D721Med (cell line): ENCODE data around the gene SLC34A1.

Experiments
- DNase-seq: peaks from one replicate; pipeline ENCODE4 v3.0.0; 2011; ENCODE audit warnings: low spot score; ENCODE audit not compliant: insufficient read length
- FAIRE-seq: peaks from 2 replicates; lab custom pipeline; 2011; peaks lifted over from hg19 to GRCh38; lab: Jason Lieb, UNC
- CTCF ChIP-seq: IDR thresholded peaks from 2 replicates; pipeline ENCODE4 v1.5.1; 2012; ENCODE audit warnings: mild to moderate bottlenecking, control low read depth; ENCODE audit not compliant: insufficient read depth; ENCODE audit errors: missing control alignments

SLC34A1 gene

GRCh38 chr5:177350776-177351391, 33.4 kb upstream of the SLC34A1 start:
- TF ChIP-seq CTCF: no peak
- DNase-seq (no peak), FAIRE-seq (no peak)

DNA sequence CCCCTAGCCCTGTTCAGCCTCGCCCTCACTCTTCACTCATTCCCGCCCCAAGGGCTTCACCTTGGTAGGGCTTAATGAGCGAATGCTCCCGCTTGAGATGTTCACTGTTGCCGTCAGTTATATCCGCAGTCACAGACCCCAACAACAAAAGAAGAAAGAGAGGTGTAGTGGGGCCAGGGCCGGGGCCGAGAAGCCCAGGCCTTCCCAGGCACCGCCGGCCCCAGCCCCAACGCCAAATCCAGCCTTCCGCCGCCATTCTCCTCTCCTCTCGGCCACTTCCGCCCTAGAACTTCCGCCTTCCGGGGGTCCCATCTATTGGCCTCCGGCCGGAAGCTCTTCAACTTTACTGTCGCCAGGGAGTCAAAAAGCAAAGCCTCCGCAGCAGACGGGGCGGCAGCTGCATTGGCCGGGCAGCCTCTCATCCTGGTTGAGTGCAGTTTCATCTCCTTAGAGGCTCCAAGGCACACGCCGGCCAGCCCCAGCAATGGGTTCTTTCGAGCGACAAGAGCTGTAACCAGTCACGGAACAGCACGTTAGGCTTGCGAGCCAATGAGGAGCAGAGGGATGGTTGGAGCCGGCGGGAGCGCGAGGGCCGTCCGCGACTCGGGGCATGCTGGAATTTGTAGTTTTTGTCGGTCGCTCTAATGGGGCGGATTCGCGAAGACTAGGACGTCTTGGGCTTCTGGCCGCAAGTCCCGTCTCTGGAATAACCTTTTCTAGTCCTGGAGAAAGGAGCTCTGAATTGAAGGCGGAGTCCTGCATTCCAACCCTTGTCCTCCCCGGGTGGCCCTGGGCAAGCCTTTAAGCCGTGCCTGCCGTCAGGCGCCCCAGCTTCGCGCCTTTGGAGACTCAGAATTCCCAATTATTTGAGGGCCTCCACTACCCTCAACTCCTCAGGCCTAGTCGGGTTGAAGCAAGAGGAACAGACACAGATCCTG, 32.6 kb upstream of the SLC34A1 start, which contains the start of gene LMAN2:
Gene LMAN2, minus strand, starts transcription at position 277 of the 938 bp plus-strand sequence. Its CDS starts 21 bp downstream, at position 256.
- no peak for FAIRE-seq
- no peak for TF ChIP-seq CTCF

DNA sequence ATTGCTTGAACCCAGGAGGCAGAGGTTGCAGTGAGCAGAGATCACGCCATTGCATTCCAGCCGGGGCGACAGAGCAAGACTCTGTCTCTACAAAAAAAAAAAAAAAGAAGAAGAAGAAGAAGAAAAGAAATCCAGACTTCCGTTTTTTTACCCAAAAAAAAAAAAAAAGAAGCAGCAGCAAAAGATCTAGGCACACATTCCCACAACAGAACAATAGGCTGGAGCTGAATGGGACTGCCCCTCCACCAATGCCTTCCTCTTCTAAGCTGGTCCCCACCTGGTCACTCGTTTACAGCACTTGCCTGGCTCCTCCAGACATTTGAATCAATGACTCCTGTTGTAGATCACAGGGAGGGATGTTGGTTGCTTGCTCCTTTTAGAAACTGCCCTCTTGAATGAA, 31.1 kb upstream of the SLC34A1 start:
- no peak for DNase-seq
- FAIRE-seq: no peak
- TF ChIP-seq CTCF: no peak

More for the DNA sequence above, 32.6 kb upstream of the SLC34A1 start, which contains the start of gene LMAN2:
- DNase-seq: peak; percentile 96

DNA sequence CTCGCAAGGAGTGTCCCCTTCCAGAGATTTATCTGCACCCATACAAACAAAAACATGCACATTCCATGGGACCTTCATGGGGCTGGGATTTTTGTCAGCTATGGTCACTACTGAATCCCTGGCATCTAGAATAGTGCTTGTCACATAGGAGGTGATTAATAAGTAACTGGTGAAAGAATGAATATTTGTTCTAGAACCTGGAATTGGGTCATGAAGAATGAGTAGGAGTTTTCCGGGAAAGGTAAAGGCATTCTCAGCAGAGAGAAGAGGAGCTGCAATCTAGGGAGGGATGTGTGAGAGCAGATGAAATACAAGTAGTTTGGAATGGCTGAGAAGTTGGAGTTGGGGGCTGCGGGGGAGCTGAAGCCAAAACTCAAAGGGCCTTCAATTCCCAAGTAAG, 30.0 kb upstream of the SLC34A1 start:
- DNase-seq: no peak
- no peak for TF ChIP-seq CTCF
- no peak for FAIRE-seq

DNA sequence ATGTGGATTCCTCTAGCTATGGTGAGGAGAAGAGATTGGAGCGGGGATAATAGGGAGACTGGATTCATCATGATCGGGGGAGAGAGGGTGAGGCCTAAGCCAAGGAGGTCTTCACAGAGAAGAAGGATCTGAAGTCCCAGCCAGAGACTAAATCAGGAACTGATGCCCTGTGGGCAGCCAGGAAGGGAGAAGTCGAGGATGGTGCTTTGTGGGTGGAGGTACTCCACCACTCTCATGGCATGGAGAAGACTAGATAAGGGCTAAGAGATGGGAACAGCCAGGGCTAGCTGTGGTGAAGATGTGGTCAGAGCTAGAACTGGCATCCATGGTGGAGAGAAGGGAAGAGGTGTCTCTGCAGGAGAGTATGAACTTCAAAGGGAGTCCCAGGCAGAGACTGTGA, 29.5 kb upstream of the SLC34A1 start:
- no peak for FAIRE-seq
- TF ChIP-seq CTCF: no peak
- no peak for DNase-seq

DNA sequence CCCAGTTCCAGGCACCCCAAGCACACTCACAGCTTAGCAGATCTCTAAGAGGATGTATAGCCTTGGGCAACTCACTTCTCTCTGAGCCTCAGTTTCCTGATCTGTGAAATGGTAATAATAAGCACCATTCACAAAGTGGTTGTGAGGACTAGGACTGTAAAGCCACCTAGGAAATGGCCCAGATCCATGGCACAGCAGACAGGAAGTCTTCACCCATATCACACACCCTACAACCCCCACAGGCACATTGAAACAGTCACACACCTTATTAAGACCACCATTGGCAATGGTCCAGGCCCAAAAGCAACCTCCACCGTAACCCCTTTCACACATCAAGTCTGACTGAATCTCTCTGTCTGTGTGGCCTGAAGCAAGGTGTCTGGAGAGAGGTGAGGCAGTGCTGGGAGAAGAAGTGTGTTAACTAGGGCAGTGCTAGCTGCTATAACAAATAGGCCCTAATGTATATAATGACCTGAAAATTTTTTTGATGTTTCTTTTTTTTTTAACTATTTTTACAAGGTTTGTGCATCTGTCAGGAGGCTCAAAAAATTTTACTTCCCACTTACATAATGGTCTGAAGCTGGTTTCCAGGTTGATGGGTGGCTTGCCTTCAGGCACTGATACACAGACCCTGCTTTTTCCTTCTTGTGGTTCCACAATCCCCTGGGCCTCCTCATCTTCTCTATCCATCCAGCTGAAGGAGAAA, 28.9 kb upstream of the SLC34A1 start:
- TF ChIP-seq CTCF: no peak
- DNase-seq (no peak), FAIRE-seq (no peak)
